WTC11 (cell line): ENCODE results near the gene NR1I3. TPM values are rescaled to one million over a fixed set of nuclear protein-coding genes. Genes with fewer than 3 reads are reported as not detected.

Experiments used
- ATAC-seq: fragments of 200-7000 bp; cut with Tn5 transposase; 2 replicates; pipeline ENCODE4 v1.10.0; 2021; ENCODE audit warnings: mild to moderate bottlenecking, moderate library complexity
- CTCF ChIA-PET: fragments of 300-600 bp; sonication (Branson Sonifier 250); formaldehyde crosslinking; loops from one replicate; lab custom pipeline; 2021; ENCODE audit warnings: antibody characterized with exemption; lab: Charles Lee
- POLR2A ChIA-PET: fragments of 350-600 bp; sonication (Branson Sonifier 250); formaldehyde crosslinking; loops from one replicate; lab custom pipeline; 2021; ENCODE audit warnings: antibody characterized with exemption; lab: Charles Lee
- DNase-seq: peaks from one replicate; pipeline ENCODE4 v3.0.0; 2021; ENCODE audit warnings: low spot score
- H3K27ac Mint-ChIP-seq: 2 replicates; pipeline ENCODE4 v1.8.0; 2021; ENCODE audit warnings: mixed read lengths
- H3K27me3 Mint-ChIP-seq: 2 replicates; pipeline ENCODE4 v1.8.0; 2021; ENCODE audit warnings: low read depth, mild to moderate bottlenecking, moderate library complexity, mixed read lengths
- H3K36me3 Mint-ChIP-seq: 2 replicates; pipeline ENCODE4 v1.8.0; 2021; ENCODE audit warnings: mixed read lengths
- H3K4me1 Mint-ChIP-seq: 2 replicates; pipeline ENCODE4 v1.8.0; 2022; ENCODE audit warnings: mixed read lengths
- H3K4me3 Mint-ChIP-seq: 2 replicates; pipeline ENCODE4 v1.8.0; 2021; ENCODE audit warnings: mild to moderate bottlenecking, moderate library complexity, mixed read lengths
- H3K9me3 Mint-ChIP-seq: 2 replicates; pipeline ENCODE4 v1.8.0; 2021; ENCODE audit warnings: mixed read lengths
- AFF4 ChIP-seq: sonication (generic); formaldehyde crosslinking; IDR thresholded peaks from 2 replicates; pipeline ENCODE4 v1.8.1; 2023; ENCODE audit warnings: mild to moderate bottlenecking, missing genetic modification reagents, borderline replicate concordance
- CDX4 ChIP-seq: fragments of 250-450 bp; sonication (Bioruptor Pico); IDR thresholded peaks from 2 replicates; pipeline ENCODE4 v1.9.0; 2021; ENCODE audit warnings: moderate library complexity, mild to moderate bottlenecking, inconsistent platforms, borderline replicate concordance
- ETV6 ChIP-seq: sonication (generic); formaldehyde crosslinking; IDR thresholded peaks from 2 replicates; pipeline ENCODE4 v1.8.1; 2022; ENCODE audit warnings: mild to moderate bottlenecking, missing genetic modification reagents
- GABPB1 ChIP-seq: sonication (generic); formaldehyde crosslinking; IDR thresholded peaks from 2 replicates; pipeline ENCODE4 v1.8.1; 2023; ENCODE audit warnings: mild to moderate bottlenecking, missing genetic modification reagents
- HMGA2 ChIP-seq: fragments of 250-450 bp; sonication (Bioruptor Pico); IDR thresholded peaks from 2 replicates; pipeline ENCODE4 v1.4.0; 2021; ENCODE audit warnings: mild to moderate bottlenecking, moderate library complexity
- HMGXB4 ChIP-seq: sonication (generic); formaldehyde crosslinking; IDR thresholded peaks from 2 replicates; pipeline ENCODE4 v1.8.1; 2023; ENCODE audit warnings: mild to moderate bottlenecking, moderate library complexity, missing genetic modification reagents
- NR2C2 ChIP-seq: sonication (generic); formaldehyde crosslinking; IDR thresholded peaks from 2 replicates; pipeline ENCODE4 v1.8.0; 2022; ENCODE audit warnings: mild to moderate bottlenecking, missing genetic modification reagents
- RELA ChIP-seq: sonication (generic); formaldehyde crosslinking; IDR thresholded peaks from 2 replicates; pipeline ENCODE4 v1.8.1; 2022; ENCODE audit warnings: missing genetic modification reagents, mild to moderate bottlenecking, borderline replicate concordance
- RORB ChIP-seq: fragments of 250-450 bp; sonication (Bioruptor Pico); IDR thresholded peaks from 2 replicates; pipeline ENCODE4 v1.9.0; 2021; ENCODE audit warnings: mild to moderate bottlenecking
- TCF7 ChIP-seq: sonication (generic); formaldehyde crosslinking; IDR thresholded peaks from 2 replicates; pipeline ENCODE4 v1.8.0; 2022; ENCODE audit warnings: mild to moderate bottlenecking, low read depth, missing genetic modification reagents, moderate library complexity
- TEAD1 ChIP-seq: sonication (generic); formaldehyde crosslinking; IDR thresholded peaks from 2 replicates; pipeline ENCODE4 v1.8.0; 2022; ENCODE audit warnings: mild to moderate bottlenecking, missing genetic modification reagents
- USF2 ChIP-seq: sonication (generic); formaldehyde crosslinking; IDR thresholded peaks from 2 replicates; pipeline ENCODE4 v1.8.1; 2023; ENCODE audit warnings: mild to moderate bottlenecking, missing genetic modification reagents, moderate library complexity
- ZNF232 ChIP-seq: sonication (generic); formaldehyde crosslinking; IDR thresholded peaks from 2 replicates; pipeline ENCODE4 v1.8.0; 2022; ENCODE audit warnings: mild to moderate bottlenecking, missing genetic modification reagents
- ZNF281 ChIP-seq: sonication (generic); formaldehyde crosslinking; IDR thresholded peaks from 2 replicates; pipeline ENCODE4 v1.8.0; 2023; ENCODE audit warnings: mild to moderate bottlenecking, missing genetic modification reagents
- total RNA-seq: library from RNA; stranded (reverse); gene quantifications from 3 replicates; pipeline ENCODE4 v1.2.3, GENCODE V29; 2021

NR1I3 gene
- total RNA-seq, 1 experiment from 2014 or later = not detected

GRCh38 chr1:161235957-161236775 lies 1.8 kb downstream of the NR1I3 start (continued):
- TF ChIP-seq AFF4 (CRISPR knock-in tag) = no peak
- TF ChIP-seq ZNF281 (CRISPR knock-in tag) = no peak
- no peak for TF ChIP-seq RELA (CRISPR knock-in tag)
- no peak for TF ChIP-seq TCF7 (CRISPR knock-in tag)
- TF ChIP-seq GABPB1 (CRISPR knock-in tag) = no peak
- no peak for TF ChIP-seq USF2 (CRISPR knock-in tag)
- TF ChIP-seq, all 79 proteins: peak for 0

- Mint-ChIP-seq H3K4me1 (no peaks in the 10 kb centered on the region), H3K27me3 (no peaks in the 10 kb centered on the region; the same call in 1 of the 2 replicates), H3K27ac (no peak overlapping the region), H3K4me3 (no peak overlapping the region), H3K9me3 (no peaks in the 10 kb centered on the region), H3K36me3 (peaks cover 6% of the 10 kb centered on the region; the same call in 1 of the 2 replicates)
- ChIA-PET POLR2A (interaction anchor here (0.5 kb wide), 1 partner anchor 143 kb away, joined by 4 read pairs; no protein-coding TSS in a partner anchor), CTCF (interaction anchor here (1.7 kb wide), 1 partner anchor 73 kb away, joined by 15 read pairs; no protein-coding TSS in a partner anchor)
- TF ChIP-seq HMGA2 (CRISPR knock-in tag) (no peak), GABPB1 (CRISPR knock-in tag) (no peak), CDX4 (CRISPR knock-in tag) (no peak), TEAD1 (no peak), RORB (CRISPR knock-in tag) (no peak)
- DNase-seq (no peak), ATAC-seq (no peak)
These were observed 4.9 kb downstream of the NR1I3 start for GRCh38 chr1:161233102-161233501.

- peaks cover 10% of the 10 kb centered on the region for H3K36me3 Mint-ChIP-seq
- peaks cover 17% of the 10 kb centered on the region for H3K4me1 Mint-ChIP-seq
- TF ChIP-seq ETV6 (CRISPR knock-in tag) (no peak), NR2C2 (no peak), ZNF232 (CRISPR knock-in tag) (no peak), HMGXB4 (no peak)
- TF ChIP-seq, all 79 proteins: peak for 0
- ChIA-PET CTCF (interaction anchor here (0.8 to 2.5 kb wide), 14 partner anchors 9 to 151 kb away, joined by 3 to 33 read pairs (median 6); partner anchors contain the start of genes ADAMTS4, PCP4L1 and SDHC), POLR2A (interaction anchor here (1.1 kb wide), 1 partner anchor 75 kb away, joined by 6 read pairs; no protein-coding TSS in a partner anchor)
- Mint-ChIP-seq H3K4me3 (no peak overlapping the region), H3K27ac (no peak overlapping the region), H3K9me3 (no peaks in the 10 kb centered on the region), H3K27me3 (no peaks in the 10 kb centered on the region; the same call in 1 of the 2 replicates)
- no peak for DNase-seq
- ATAC-seq = no peak
These were observed 7.2 kb downstream of the NR1I3 start for GRCh38 chr1:161230762-161231161.
